SK-N-SH (cell line): ENCODE results near the gene RCHY1. TPM values are rescaled to one million over a fixed set of nuclear protein-coding genes. Genes with fewer than 3 reads are reported as not detected.

ENCODE experiments used
- CTCF ChIA-PET: fragments of 300-600, 350-600 bp; formaldehyde crosslinking; extraction: SDS; loops from one replicate; lab custom pipeline; 2021; lab: Yijun Ruan, JAX
- POLR2A ChIA-PET: fragments of 350-600 bp; sonication (Branson Sonifier 250); formaldehyde crosslinking; extraction: SDS; loops from one replicate; lab custom pipeline; 2020; ENCODE audit warnings: antibody characterized with exemption, inconsistent platforms; lab: Yijun Ruan, JAX
- DNase-seq: peaks from one replicate; pipeline ENCODE4 v3.0.0; 2012
- H2AFZ ChIP-seq: fragments of 200-600 bp; sonication (generic); 2 replicates; pipeline ENCODE4 v1.8.1; 2016; ENCODE audit warnings: antibody characterized with exemption, mild to moderate bottlenecking, low read depth
- H3F3A ChIP-seq: fragments of 200-600 bp; sonication (generic); replicated peaks from 2 replicates; pipeline ENCODE3; 2016; ENCODE audit warnings: antibody characterized with exemption, mild to moderate bottlenecking; ENCODE audit not compliant: insufficient read depth
- H3K27ac ChIP-seq, 2 experiments: fragments of 200-500 bp in 1 of 2; fragments of 200-600 bp in 1 of 2; sonication (Bioruptor generic) in 1 of 2; sonication (generic), shearing (Covaris generic) in 1 of 2; 2 replicates each; pipeline versions ENCODE4 v1.5.1 to v1.6.1; 2014 to 2016; ENCODE audit warnings: low read depth in 2 of 2, inconsistent platforms in 1 of 2, low read length in 1 of 2, mild to moderate bottlenecking in 1 of 2, mixed read lengths in 1 of 2
- H3K27me3 ChIP-seq: fragments of 200-600 bp; sonication (generic), shearing (Covaris generic); 2 replicates; pipeline ENCODE4 v1.6.1; 2016; ENCODE audit warnings: mixed run types; ENCODE audit not compliant: insufficient read depth
- H3K36me3 ChIP-seq, 2 experiments: fragments of 200-500 bp in 1 of 2; fragments of 200-600 bp in 1 of 2; sonication (Bioruptor generic) in 1 of 2; sonication (generic) in 1 of 2; replicated peaks in 1 of 2; 2 replicates each; pipeline versions ENCODE3 to v1.5.1; 2014 to 2016; ENCODE audit warnings: low read length in 1 of 2, mild to moderate bottlenecking in 1 of 2; ENCODE audit not compliant: insufficient read depth in 2 of 2, control insufficient read depth in 1 of 2
- H3K4me1 ChIP-seq, 2 experiments: fragments of 200-500 bp in 1 of 2; fragments of 200-600 bp in 1 of 2; sonication (Bioruptor generic) in 1 of 2; sonication (generic), shearing (Covaris generic) in 1 of 2; 2 replicates each; pipeline versions ENCODE4 v1.5.1 to v1.6.1; 2014 to 2016; ENCODE audit warnings: low read depth in 1 of 2, low read length in 1 of 2, mixed run types in 1 of 2; ENCODE audit not compliant: insufficient read depth in 2 of 2, control insufficient read depth in 1 of 2
- H3K4me2 ChIP-seq: fragments of 200-600 bp; sonication (generic), shearing (Covaris generic); 2 replicates; pipeline ENCODE4 v1.6.1; 2017; ENCODE audit warnings: mixed run types
- H3K4me3 ChIP-seq, 2 experiments: fragments of 200-500 bp in 1 of 2; fragments of 200-600 bp in 1 of 2; sonication (Bioruptor generic) in 1 of 2; sonication (generic), shearing (Covaris generic) in 1 of 2; 2 replicates each; pipeline versions ENCODE4 v1.5.1 to v1.8.1; 2014 to 2016; ENCODE audit warnings: low read depth in 2 of 2, inconsistent platforms in 1 of 2, low read length in 1 of 2, mild to moderate bottlenecking in 1 of 2, mixed read lengths in 1 of 2, moderate library complexity in 1 of 2
- H3K79me2 ChIP-seq: fragments of 200-600 bp; sonication (generic); 2 replicates; pipeline ENCODE4 v1.8.1; 2017; ENCODE audit warnings: mild to moderate bottlenecking; ENCODE audit not compliant: insufficient read depth
- H3K9ac ChIP-seq: fragments of 200-600 bp; sonication (generic); 2 replicates; pipeline ENCODE4 v1.6.1; 2017; ENCODE audit warnings: mixed run types
- H3K9me2 ChIP-seq: fragments of 200-600 bp; sonication (generic); 2 replicates; pipeline ENCODE4 v1.6.1; 2017; ENCODE audit warnings: mixed run types
- H3K9me3 ChIP-seq: fragments of 200-600 bp; sonication (generic); 2 replicates; pipeline ENCODE4 v1.6.1; 2017; ENCODE audit warnings: mixed run types, mild to moderate bottlenecking, moderate library complexity
- H4K20me1 ChIP-seq: fragments of 200-600 bp; sonication (generic); 2 replicates; pipeline ENCODE4 v1.6.1; 2017; ENCODE audit warnings: mild to moderate bottlenecking, mixed run types; ENCODE audit not compliant: insufficient read depth
- CHD2 ChIP-seq: fragments of 150-350 bp; IDR thresholded peaks from 2 replicates; pipeline ENCODE4 v1.6.1; 2018; ENCODE audit warnings: low read length; ENCODE audit not compliant: partially characterized antibody
- EP300 ChIP-seq, 2 experiments: IDR thresholded peaks; 2 replicates each; pipeline versions ENCODE4 v1.4.0 to v1.6.1; 2012; ENCODE audit warnings: borderline replicate concordance in 1 of 2, low read depth in 1 of 2, low read length in 1 of 2
- JUND ChIP-seq: IDR thresholded peaks from 2 replicates; pipeline ENCODE4 v1.4.0; 2012
- MAX ChIP-seq: IDR thresholded peaks from 2 replicates; pipeline ENCODE4 v1.4.0; 2012; ENCODE audit warnings: low read depth
- MEF2A ChIP-seq: IDR thresholded peaks from 2 replicates; pipeline ENCODE4 v1.4.0; 2012; ENCODE audit warnings: low read depth, borderline replicate concordance
- MXI1 ChIP-seq: IDR thresholded peaks from 2 replicates; pipeline ENCODE4 v1.6.1; 2012; ENCODE audit warnings: mild to moderate bottlenecking, low read depth, low read length, improper control_type of control experiment
- NFIC ChIP-seq: IDR thresholded peaks from 2 replicates; pipeline ENCODE4 v1.4.0; 2012; ENCODE audit warnings: borderline replicate concordance
- PBX3 ChIP-seq: IDR thresholded peaks from 2 replicates; pipeline ENCODE4; 2012
- RAD21 ChIP-seq: IDR thresholded peaks from 2 replicates; pipeline ENCODE4 v1.6.1; 2012; ENCODE audit warnings: mild to moderate bottlenecking, low read length
- RFX5 ChIP-seq: IDR thresholded peaks from 2 replicates; pipeline ENCODE4 v1.6.1; 2012; ENCODE audit warnings: mild to moderate bottlenecking, improper control_type of control experiment, low read length
- RXRA ChIP-seq: IDR thresholded peaks from 2 replicates; pipeline ENCODE4 v1.4.0; 2012; ENCODE audit warnings: low read depth, mild to moderate bottlenecking, borderline replicate concordance
- SIN3A ChIP-seq: IDR thresholded peaks from 2 replicates; pipeline ENCODE4 v1.6.1; 2012; ENCODE audit warnings: low read depth, mild to moderate bottlenecking, low read length, moderate library complexity, borderline replicate concordance
- SMC3 ChIP-seq: IDR thresholded peaks from 2 replicates; pipeline ENCODE4 v1.6.1; 2012; ENCODE audit warnings: low read depth, low read length, improper control_type of control experiment
- TAF1 ChIP-seq: IDR thresholded peaks from 2 replicates; pipeline ENCODE4 v1.6.1; 2012; ENCODE audit warnings: low read depth, mild to moderate bottlenecking, low read length, moderate library complexity, borderline replicate concordance
- TEAD4 ChIP-seq: IDR thresholded peaks from 2 replicates; pipeline ENCODE4 v1.4.0; 2012; ENCODE audit warnings: mild to moderate bottlenecking, borderline replicate concordance; ENCODE audit not compliant: insufficient read depth
- WGBS: methylation state at CpG from one replicate; pipeline ENCODE4 v1.1.6; 2017; ENCODE audit warnings: low lambda C conversion rate; 5-methylcytosine and 5-hydroxymethylcytosine counted together
- polyA plus RNA-seq, 3 experiments: library from polyadenylated mRNA; depleted of rRNA; stranded (reverse); fragments of >200 nt; gene quantifications; 2 replicates each; pipeline ENCODE4 v1.2.3, GENCODE V29; 2012
- TF ChIP-seq, protein P1 (sequence below): IDR thresholded peaks from 2 replicates; pipeline ENCODE4 v1.4.0; 2012; ENCODE audit warnings: low read depth, borderline replicate concordance
- TF ChIP-seq, protein P2 (sequence below): IDR thresholded peaks from 2 replicates; pipeline ENCODE4 v1.4.0; 2012; ENCODE audit warnings: low read depth, borderline replicate concordance

The RCHY1 gene
- polyA plus RNA-seq, 1 of the 3 experiments (the other 2 are of a cell fraction): 17.4 TPM

GRCh38 chr4:75530556-75531322 lies 16.5 kb upstream of the RCHY1 start:
- no peak overlapping the region for H3K4me3 ChIP-seq
- peaks cover 3% of the 10 kb centered on the region for H3K9me3 ChIP-seq
- 90% methylated on average over 2 of the region's 2 CpGs for WGBS
- no peak for DNase-seq
- H2AFZ ChIP-seq: no peak overlapping the region
- CTCF ChIA-PET: no interaction called here
- peaks cover 53 to 55% of the 10 kb centered on the region in 2 experiments for H3K36me3 ChIP-seq
- POLR2A ChIA-PET: interaction anchor here (0.6 kb wide), 1 partner anchor 62 kb away, joined by 3 read pairs; no protein-coding TSS in a partner anchor
- H3K27ac ChIP-seq: no peak overlapping the region
- no peaks in the 10 kb centered on the region for H3K9me2 ChIP-seq
- H3K9ac ChIP-seq: no peak overlapping the region
- TF ChIP-seq TAF1 (no peak), SIN3A (no peak), MAX (no peak), JUND (no peak), PBX3 (no peak), CHD2 (no peak), RAD21 (no peak), TEAD4 (no peak), NFIC (no peak), SMC3 (no peak), EP300 (IDR thresholded peaks at IDR 0.05; ENCODE audit: borderline replicate concordance in 1 of 2, low read depth in 1 of 2, low read length in 1 of 2) (no peak), RXRA (no peak), MEF2A (no peak), RFX5 (no peak), MXI1 (no peak)
- TF ChIP-seq, protein P1, sequence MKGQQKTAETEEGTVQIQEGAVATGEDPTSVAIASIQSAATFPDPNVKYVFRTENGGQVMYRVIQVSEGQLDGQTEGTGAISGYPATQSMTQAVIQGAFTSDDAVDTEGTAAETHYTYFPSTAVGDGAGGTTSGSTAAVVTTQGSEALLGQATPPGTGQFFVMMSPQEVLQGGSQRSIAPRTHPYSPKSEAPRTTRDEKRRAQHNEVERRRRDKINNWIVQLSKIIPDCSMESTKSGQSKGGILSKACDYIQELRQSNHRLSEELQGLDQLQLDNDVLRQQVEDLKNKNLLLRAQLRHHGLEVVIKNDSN: no peak
- TF ChIP-seq, protein P2, sequence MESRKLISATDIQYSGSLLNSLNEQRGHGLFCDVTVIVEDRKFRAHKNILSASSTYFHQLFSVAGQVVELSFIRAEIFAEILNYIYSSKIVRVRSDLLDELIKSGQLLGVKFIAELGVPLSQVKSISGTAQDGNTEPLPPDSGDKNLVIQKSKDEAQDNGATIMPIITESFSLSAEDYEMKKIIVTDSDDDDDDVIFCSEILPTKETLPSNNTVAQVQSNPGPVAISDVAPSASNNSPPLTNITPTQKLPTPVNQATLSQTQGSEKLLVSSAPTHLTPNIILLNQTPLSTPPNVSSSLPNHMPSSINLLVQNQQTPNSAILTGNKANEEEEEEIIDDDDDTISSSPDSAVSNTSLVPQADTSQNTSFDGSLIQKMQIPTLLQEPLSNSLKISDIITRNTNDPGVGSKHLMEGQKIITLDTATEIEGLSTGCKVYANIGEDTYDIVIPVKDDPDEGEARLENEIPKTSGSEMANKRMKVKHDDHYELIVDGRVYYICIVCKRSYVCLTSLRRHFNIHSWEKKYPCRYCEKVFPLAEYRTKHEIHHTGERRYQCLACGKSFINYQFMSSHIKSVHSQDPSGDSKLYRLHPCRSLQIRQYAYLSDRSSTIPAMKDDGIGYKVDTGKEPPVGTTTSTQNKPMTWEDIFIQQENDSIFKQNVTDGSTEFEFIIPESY: no peak
- no peaks in the 10 kb centered on the region for H3K4me1 ChIP-seq
- no peaks in the 10 kb centered on the region for H4K20me1 ChIP-seq
- no peaks in the 10 kb centered on the region for H3K79me2 ChIP-seq
- no peaks in the 10 kb centered on the region for H3F3A ChIP-seq
- no peak overlapping the region for H3K4me2 ChIP-seq
- no peaks in the 10 kb centered on the region for H3K27me3 ChIP-seq
